K562 (cell line): ENCODE results near the gene OR52A5. TPM values are rescaled to one million over a fixed set of nuclear protein-coding genes. Genes with fewer than 3 reads are reported as not detected.

Experiments
- GATAD2B ChIP-seq: fragments of 450-650 bp; IDR thresholded peaks from 2 replicates; pipeline ENCODE4 v1.6.1; 2017; ENCODE audit warnings: mild to moderate bottlenecking, borderline replicate concordance
- POLR2AphosphoS5 ChIP-seq: IDR thresholded peaks from 2 replicates; pipeline ENCODE4 v1.6.1; 2011; ENCODE audit warnings: mild to moderate bottlenecking, low read depth, low read length, moderate library complexity; ENCODE audit not compliant: control insufficient read depth, insufficient read depth
- TCF7 ChIP-seq: sonication (generic); IDR thresholded peaks from 2 replicates; pipeline ENCODE4 v1.6.1; 2016; ENCODE audit warnings: antibody characterized with exemption, borderline replicate concordance
- ZNF766 ChIP-seq: fragments of 200-800 bp; sonication (Bioruptor generic); conservative IDR thresholded peaks from 2 replicates; pipeline ENCODE4 v1.6.1; 2016; ENCODE audit warnings: missing genetic modification characterization, missing compliant biosample characterization
- polyA plus RNA-seq, 8 experiments: library from polyadenylated mRNA; depleted of rRNA in 4 of 8; stranded (reverse) in 5 of 8; unstranded in 3 of 8; fragments of >200 nt; fragmentation: Nextera tagmentation in 2 of 8; fragmentation: Illumina TruSeq in 1 of 8; extraction: Ambion mirVana in 2 of 8; extraction: Trizol in 1 of 8; gene quantifications; 2 replicates each; pipeline versions ENCODE4 v1.2.1 to v1.2.3, GENCODE V29; 2011 to 2014; ENCODE audit warnings: inconsistent platforms in 1 of 8, missing spikeins in 1 of 8
- total RNA-seq, 7 experiments: library from RNA; depleted of rRNA in 6 of 7; stranded (reverse); fragments of >200 nt in 6 of 7; fragmentation: Illumina TruSeq in 2 of 7; extraction: Trizol in 2 of 7; gene quantifications; 2 replicates each; pipeline versions ENCODE4 v1.2.1 to v1.2.3, GENCODE V29; 2011 to 2021; ENCODE audit warnings: low replicate concordance in 1 of 7
- TF ChIP-seq, protein P1 (sequence below): fragments of 200-600 bp; sonication (generic); IDR thresholded peaks from one replicate; pipeline ENCODE4 v1.6.1; 2012; ENCODE audit warnings: mild to moderate bottlenecking, low read depth, low read length, inconsistent platforms

Gene OR52A5
- total and polyA plus RNA-seq, 9 of the 15 experiments (the other 6 are each of a cell fraction or from before 2014, with no cell fraction given) = 0.04 to 1.1 (median 0.94) TPM; not detected in 6

GRCh38 chr11:5088556-5088955 lies 49.6 kb downstream of the OR52A5 start (continued):
- TF ChIP-seq, protein P1, sequence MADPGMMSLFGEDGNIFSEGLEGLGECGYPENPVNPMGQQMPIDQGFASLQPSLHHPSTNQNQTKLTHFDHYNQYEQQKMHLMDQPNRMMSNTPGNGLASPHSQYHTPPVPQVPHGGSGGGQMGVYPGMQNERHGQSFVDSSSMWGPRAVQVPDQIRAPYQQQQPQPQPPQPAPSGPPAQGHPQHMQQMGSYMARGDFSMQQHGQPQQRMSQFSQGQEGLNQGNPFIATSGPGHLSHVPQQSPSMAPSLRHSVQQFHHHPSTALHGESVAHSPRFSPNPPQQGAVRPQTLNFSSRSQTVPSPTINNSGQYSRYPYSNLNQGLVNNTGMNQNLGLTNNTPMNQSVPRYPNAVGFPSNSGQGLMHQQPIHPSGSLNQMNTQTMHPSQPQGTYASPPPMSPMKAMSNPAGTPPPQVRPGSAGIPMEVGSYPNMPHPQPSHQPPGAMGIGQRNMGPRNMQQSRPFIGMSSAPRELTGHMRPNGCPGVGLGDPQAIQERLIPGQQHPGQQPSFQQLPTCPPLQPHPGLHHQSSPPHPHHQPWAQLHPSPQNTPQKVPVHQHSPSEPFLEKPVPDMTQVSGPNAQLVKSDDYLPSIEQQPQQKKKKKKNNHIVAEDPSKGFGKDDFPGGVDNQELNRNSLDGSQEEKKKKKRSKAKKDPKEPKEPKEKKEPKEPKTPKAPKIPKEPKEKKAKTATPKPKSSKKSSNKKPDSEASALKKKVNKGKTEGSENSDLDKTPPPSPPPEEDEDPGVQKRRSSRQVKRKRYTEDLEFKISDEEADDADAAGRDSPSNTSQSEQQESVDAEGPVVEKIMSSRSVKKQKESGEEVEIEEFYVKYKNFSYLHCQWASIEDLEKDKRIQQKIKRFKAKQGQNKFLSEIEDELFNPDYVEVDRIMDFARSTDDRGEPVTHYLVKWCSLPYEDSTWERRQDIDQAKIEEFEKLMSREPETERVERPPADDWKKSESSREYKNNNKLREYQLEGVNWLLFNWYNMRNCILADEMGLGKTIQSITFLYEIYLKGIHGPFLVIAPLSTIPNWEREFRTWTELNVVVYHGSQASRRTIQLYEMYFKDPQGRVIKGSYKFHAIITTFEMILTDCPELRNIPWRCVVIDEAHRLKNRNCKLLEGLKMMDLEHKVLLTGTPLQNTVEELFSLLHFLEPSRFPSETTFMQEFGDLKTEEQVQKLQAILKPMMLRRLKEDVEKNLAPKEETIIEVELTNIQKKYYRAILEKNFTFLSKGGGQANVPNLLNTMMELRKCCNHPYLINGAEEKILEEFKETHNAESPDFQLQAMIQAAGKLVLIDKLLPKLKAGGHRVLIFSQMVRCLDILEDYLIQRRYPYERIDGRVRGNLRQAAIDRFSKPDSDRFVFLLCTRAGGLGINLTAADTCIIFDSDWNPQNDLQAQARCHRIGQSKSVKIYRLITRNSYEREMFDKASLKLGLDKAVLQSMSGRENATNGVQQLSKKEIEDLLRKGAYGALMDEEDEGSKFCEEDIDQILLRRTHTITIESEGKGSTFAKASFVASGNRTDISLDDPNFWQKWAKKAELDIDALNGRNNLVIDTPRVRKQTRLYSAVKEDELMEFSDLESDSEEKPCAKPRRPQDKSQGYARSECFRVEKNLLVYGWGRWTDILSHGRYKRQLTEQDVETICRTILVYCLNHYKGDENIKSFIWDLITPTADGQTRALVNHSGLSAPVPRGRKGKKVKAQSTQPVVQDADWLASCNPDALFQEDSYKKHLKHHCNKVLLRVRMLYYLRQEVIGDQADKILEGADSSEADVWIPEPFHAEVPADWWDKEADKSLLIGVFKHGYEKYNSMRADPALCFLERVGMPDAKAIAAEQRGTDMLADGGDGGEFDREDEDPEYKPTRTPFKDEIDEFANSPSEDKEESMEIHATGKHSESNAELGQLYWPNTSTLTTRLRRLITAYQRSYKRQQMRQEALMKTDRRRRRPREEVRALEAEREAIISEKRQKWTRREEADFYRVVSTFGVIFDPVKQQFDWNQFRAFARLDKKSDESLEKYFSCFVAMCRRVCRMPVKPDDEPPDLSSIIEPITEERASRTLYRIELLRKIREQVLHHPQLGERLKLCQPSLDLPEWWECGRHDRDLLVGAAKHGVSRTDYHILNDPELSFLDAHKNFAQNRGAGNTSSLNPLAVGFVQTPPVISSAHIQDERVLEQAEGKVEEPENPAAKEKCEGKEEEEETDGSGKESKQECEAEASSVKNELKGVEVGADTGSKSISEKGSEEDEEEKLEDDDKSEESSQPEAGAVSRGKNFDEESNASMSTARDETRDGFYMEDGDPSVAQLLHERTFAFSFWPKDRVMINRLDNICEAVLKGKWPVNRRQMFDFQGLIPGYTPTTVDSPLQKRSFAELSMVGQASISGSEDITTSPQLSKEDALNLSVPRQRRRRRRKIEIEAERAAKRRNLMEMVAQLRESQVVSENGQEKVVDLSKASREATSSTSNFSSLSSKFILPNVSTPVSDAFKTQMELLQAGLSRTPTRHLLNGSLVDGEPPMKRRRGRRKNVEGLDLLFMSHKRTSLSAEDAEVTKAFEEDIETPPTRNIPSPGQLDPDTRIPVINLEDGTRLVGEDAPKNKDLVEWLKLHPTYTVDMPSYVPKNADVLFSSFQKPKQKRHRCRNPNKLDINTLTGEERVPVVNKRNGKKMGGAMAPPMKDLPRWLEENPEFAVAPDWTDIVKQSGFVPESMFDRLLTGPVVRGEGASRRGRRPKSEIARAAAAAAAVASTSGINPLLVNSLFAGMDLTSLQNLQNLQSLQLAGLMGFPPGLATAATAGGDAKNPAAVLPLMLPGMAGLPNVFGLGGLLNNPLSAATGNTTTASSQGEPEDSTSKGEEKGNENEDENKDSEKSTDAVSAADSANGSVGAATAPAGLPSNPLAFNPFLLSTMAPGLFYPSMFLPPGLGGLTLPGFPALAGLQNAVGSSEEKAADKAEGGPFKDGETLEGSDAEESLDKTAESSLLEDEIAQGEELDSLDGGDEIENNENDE = no peak
- TF ChIP-seq POLR2AphosphoS5 (no peak), GATAD2B (no peak), TCF7 (no peak), ZNF766 (CRISPR knock-in tag) (no peak)
- TF ChIP-seq, all 486 proteins: peak for 0
